Nucleus accumbens (tissue), 56 donors: ENCODE measurements around the gene LRRC15.

Experiments
- DNase-seq, 56 donors: peaks; one replicate each; lab custom pipeline; 2025; lab: John Stamatoyannopoulos, UW

Gene LRRC15

GRCh38 chr3:194337965-194338753, 31.4 kb downstream of the LRRC15 start:
- no peak for DNase-seq

- no peak for DNase-seq
Measured at GRCh38 chr3:194336601-194337355, 32.8 kb downstream of the LRRC15 start.

GRCh38 chr3:194333981-194334320, 35.6 kb downstream of the LRRC15 start:
- no peak for DNase-seq

- no peak for DNase-seq
Measured at GRCh38 chr3:194333212-194333980, 36.1 kb downstream of the LRRC15 start.

- DNase-seq: no peak
Measured at GRCh38 chr3:194332858-194333211, 36.7 kb downstream of the LRRC15 start.

GRCh38 chr3:194330579-194330978, 39.0 kb downstream of the LRRC15 start:
- no peak for DNase-seq

- DNase-seq: no peak
Measured at GRCh38 chr3:194330160-194330559, 39.4 kb downstream of the LRRC15 start.

- no peak for DNase-seq
Measured at GRCh38 chr3:194329583-194329965, 40.0 kb downstream of the LRRC15 start.

GRCh38 chr3:194328942-194329582, 40.5 kb downstream of the LRRC15 start:
- DNase-seq: no peak

- no peak for DNase-seq
Measured at GRCh38 chr3:194328053-194328657, 41.4 kb downstream of the LRRC15 start.

GRCh38 chr3:194327218-194328052, 42.1 kb downstream of the LRRC15 start:
- DNase-seq: no peak

GRCh38 chr3:194326968-194327217, 42.6 kb downstream of the LRRC15 start:
- DNase-seq: no peak

GRCh38 chr3:194326192-194326967, 43.2 kb downstream of the LRRC15 start:
- DNase-seq: no peak

GRCh38 chr3:194325424-194326153, 44.0 kb downstream of the LRRC15 start:
- DNase-seq: no peak

- DNase-seq: no peak
Measured at GRCh38 chr3:194324823-194325327, 44.7 kb downstream of the LRRC15 start.

GRCh38 chr3:194323785-194324735, 45.5 kb downstream of the LRRC15 start:
- DNase-seq: no peak

- no peak for DNase-seq
Measured at GRCh38 chr3:194322678-194323211, 46.8 kb downstream of the LRRC15 start.
